Measurements from ENCODE around the gene MEFV. TPM values are rescaled to one million over a fixed set of nuclear protein-coding genes. Genes with fewer than 3 reads are reported as not detected.

MEFV gene
- total RNA-seq = not detected in 2 replicates
- long read RNA-seq = 0 reads

DNA sequence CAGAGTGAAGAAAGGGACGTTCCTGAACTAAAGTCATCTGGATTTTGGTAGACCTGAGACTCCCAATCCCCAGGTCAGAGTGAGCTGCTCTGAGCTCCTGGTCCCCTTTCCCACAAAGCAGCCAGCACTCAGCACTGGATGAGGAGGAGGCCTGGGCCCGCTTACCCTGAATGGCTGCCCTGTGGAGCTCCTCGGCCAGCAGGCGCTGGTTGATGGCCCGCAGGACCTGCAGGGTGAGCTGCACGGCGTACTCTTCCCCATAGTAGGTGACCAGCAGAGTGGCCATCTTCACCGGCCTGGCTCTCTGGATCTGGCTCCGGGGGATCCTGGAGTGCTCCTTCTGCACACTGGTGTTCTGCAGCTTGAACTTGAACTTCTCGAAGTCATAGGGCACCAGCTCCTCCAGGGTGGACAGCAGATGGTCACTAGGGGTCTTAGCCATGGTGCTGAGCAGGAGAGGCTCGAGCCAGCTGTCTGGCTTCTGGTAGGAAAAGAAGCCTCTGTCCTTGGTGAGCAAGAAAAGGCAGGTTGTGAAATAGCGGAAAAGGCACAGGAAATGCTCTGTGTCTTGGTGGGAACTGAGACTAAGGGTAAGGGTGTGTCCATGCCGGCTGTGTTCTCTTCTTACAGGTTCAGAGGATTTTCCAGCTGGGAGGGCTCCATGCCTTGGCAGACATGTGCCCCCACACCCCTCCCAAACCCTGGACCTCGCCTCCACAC, at the start of gene MEFV:
TSS of gene MEFV (minus strand) at position 488 of the 720 bp plus-strand sequence. CDS start at position 442, 46 bp downstream.
- TF ChIP-seq CTCF (IDR thresholded peaks at IDR 0.05) = no peak
- no peak within 1 kb of the TSS for H3K27ac Mint-ChIP-seq (ENCODE audit: unreplicated experiment)
- no peaks in the 10 kb centered on the region for H3K36me3 Mint-ChIP-seq (ENCODE audit: unreplicated experiment)
- H3K27me3 Mint-ChIP-seq (ENCODE audit: unreplicated experiment) = no peaks in the 10 kb centered on the region
- no peaks in the 10 kb centered on the region for H3K4me1 Mint-ChIP-seq (ENCODE audit: unreplicated experiment)
- H3K9me3 Mint-ChIP-seq (ENCODE audit: unreplicated experiment) = no peaks in the 10 kb centered on the region
- H3K4me3 Mint-ChIP-seq (ENCODE audit: unreplicated experiment) = no peak within 1 kb of the TSS
- DNase-seq (ENCODE audit: extremely low spot score, unreplicated experiment) = no peak

DNA sequence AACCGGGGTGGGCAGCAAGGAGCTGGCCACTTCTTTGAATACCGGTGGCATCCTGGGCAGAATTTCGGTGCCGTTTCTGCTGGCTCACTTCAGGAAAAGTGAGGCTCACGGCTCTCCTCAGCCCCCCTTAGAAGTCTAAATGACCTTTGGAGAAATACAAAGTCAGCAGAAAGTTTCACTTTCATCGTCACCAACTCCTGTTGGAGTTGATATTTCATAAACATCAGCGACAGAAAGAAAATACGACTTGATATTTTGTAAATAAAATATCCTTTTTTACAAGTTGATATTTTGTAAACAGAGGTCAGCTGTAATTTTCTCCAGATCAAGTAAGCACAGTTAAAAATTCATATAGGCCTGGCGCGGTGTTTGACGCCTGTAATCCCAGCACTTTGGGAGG, 49.6 kb upstream of the MEFV start:
- DNase-seq (ENCODE audit: extremely low spot score, unreplicated experiment) = no peak
- H3K36me3 Mint-ChIP-seq (ENCODE audit: unreplicated experiment) = peaks cover 62% of the 10 kb centered on the region
- TF ChIP-seq CTCF (IDR thresholded peaks at IDR 0.05) = no peak
- H3K9me3 Mint-ChIP-seq (ENCODE audit: unreplicated experiment) = peaks cover 25% of the 10 kb centered on the region
- H3K27ac Mint-ChIP-seq (ENCODE audit: unreplicated experiment) = peak overlapping the region; percentile 82
- H3K4me1 Mint-ChIP-seq (ENCODE audit: unreplicated experiment) = peaks cover 13% of the 10 kb centered on the region
- no peaks in the 10 kb centered on the region for H3K27me3 Mint-ChIP-seq (ENCODE audit: unreplicated experiment)
- peak overlapping the region; percentile 75 for H3K4me3 Mint-ChIP-seq (ENCODE audit: unreplicated experiment)

DNA sequence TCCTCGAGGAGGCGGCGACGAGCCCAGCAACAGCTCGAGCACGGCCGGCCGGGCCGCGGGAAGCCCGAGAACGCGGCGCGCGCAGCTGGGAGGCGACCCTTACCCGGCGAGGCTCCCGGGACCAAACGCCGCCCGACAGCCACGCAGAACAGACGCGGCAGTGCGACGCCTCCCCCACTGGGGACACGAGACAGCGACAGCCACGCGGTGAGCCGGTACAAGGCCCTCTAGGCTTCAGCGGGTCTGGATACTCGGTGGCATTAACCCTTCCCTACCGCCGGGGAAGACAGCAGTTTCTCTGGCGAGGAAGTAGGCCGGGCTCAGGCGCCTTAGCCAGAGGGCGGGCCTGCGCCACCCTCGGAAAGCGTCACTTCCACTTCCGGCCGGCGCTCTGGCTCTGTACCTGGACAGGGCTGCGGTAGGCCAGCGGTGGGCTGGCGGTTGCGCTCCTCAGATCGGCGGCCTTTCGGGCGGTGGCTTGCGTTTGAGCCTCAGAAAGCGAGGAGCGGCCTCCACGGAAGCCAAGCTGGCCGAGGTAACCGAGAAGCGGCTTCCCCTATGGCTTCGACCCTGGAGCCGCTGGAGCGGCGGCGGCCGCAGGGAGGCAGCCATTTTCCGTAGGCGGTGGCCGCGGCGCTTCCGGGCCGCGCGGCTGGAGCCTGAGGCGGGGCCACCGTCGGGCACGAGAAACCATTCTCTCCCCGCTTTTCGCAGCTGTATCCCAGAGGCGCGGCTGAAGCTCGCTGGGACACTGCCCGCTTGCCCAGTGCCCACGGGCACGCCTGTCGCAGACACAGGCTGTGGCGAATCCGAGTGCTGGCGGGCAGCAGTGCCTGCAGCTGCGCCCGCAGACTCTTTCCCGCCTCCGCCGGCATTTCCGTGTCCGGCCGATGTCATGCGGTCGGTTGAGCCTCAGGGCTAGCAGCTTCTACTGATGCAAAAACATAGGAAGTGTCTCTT, 49.0 kb upstream of the MEFV start, which contains the start of the genes TIGD7 and ZNF75A:
TSS of gene TIGD7 (minus strand) at position 322 of the 960 bp plus-strand sequence. CDS start 4,816 bp downstream, outside the sequence.
TSS of gene ZNF75A (plus strand) at position 389 of the 960 bp plus-strand sequence. CDS start 2,932 bp downstream, outside the sequence.
- Mint-ChIP-seq H3K4me1 (ENCODE audit: unreplicated experiment) (peaks cover 13% of the 10 kb centered on the region), H3K27me3 (ENCODE audit: unreplicated experiment) (no peaks in the 10 kb centered on the region), H3K36me3 (ENCODE audit: unreplicated experiment) (peaks cover 64% of the 10 kb centered on the region), H3K27ac (ENCODE audit: unreplicated experiment) (peak within 1 kb of the TSS; percentile 87), H3K9me3 (ENCODE audit: unreplicated experiment) (peaks cover 32% of the 10 kb centered on the region), H3K4me3 (ENCODE audit: unreplicated experiment) (peak within 1 kb of the TSS; percentile 75)
- peak; percentile 93 for DNase-seq (ENCODE audit: extremely low spot score, unreplicated experiment)
- no peak for TF ChIP-seq CTCF (IDR thresholded peaks at IDR 0.05)

- Mint-ChIP-seq H3K9me3 (ENCODE audit: unreplicated experiment) (peaks cover 42% of the 10 kb centered on the region), H3K27me3 (ENCODE audit: unreplicated experiment) (no peaks in the 10 kb centered on the region), H3K27ac (ENCODE audit: unreplicated experiment) (peak overlapping the region; percentile 87), H3K36me3 (ENCODE audit: unreplicated experiment) (peaks cover 69% of the 10 kb centered on the region), H3K4me3 (ENCODE audit: unreplicated experiment) (peak overlapping the region; percentile 75), H3K4me1 (ENCODE audit: unreplicated experiment) (peaks cover 13% of the 10 kb centered on the region)
- TF ChIP-seq CTCF (IDR thresholded peaks at IDR 0.05) = no peak
- DNase-seq (ENCODE audit: extremely low spot score, unreplicated experiment) = no peak
Measured at GRCh38 chr16:3304370-3304769, 47.9 kb upstream of the MEFV start.

Measured in osteocyte (in vitro differentiated cells).